ENCODE measurements around the gene SIGLEC8. TPM values are rescaled to one million over a fixed set of nuclear protein-coding genes. Genes with fewer than 3 reads are reported as not detected.

Gene SIGLEC8
- total and polyA plus RNA-seq, 10 of the 15 experiments (the other 5 are each of a cell fraction or from before 2014, with no cell fraction given) = not detected

DNA sequence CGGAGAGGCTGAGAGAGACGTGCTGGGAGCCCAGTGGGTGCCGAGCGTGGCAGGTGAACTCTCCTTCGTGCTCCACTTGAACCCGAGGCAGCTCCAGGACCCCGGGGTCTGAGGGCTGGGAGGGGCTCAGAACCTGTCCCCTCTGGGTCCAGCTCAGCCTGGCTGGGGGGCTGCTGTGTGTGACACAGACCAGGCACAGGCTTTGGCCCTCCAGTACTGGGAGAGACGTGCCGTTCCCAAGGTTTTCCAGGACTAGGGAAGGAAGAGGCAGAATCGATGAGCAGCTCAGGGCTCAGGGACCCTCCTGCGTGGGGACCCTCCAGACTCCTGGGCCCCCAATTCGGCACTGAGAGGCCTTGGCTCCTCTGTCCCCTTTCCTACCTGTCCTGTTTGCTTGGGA lies 43.1 kb downstream of the SIGLEC8 start:
- Histone ChIP-seq H3K9me3 (replicated peaks; ENCODE audit: control insufficient read depth, insufficient read depth, low read length) (no peaks in the 10 kb centered on the region), H3K4me2 (ENCODE audit: control insufficient read depth, insufficient read depth) (no peak overlapping the region), H3K4me3 (no peak overlapping the region), H3K27me3 (replicated peaks in 1 of 2; ENCODE audit: control insufficient read depth in 2 of 2, insufficient read depth in 2 of 2, low read length in 1 of 2) (no peaks in the 10 kb centered on the region), H3K27ac (ENCODE audit: control insufficient read depth, insufficient read depth) (no peak overlapping the region), H3K4me1 (ENCODE audit: control insufficient read depth, insufficient read depth, low read length) (peaks cover 16% of the 10 kb centered on the region), H3K9ac (ENCODE audit: control insufficient read depth, insufficient read depth, low read length) (no peak overlapping the region), H3K36me3 (ENCODE audit: control insufficient read depth in 2 of 2, insufficient read depth in 2 of 2, low read length in 1 of 2) (no peaks in the 10 kb centered on the region), H3K79me2 (ENCODE audit: control insufficient read depth, insufficient read depth, low read length) (no peaks in the 10 kb centered on the region), H2AFZ (ENCODE audit: control insufficient read depth, low read depth, low read length) (no peak overlapping the region), H4K20me1 (ENCODE audit: control insufficient read depth, insufficient read depth) (no peaks in the 10 kb centered on the region)
- no TSS peak for BruUV-seq (replicated peaks)
- intact Hi-C loops (cut with micrococcal nuclease; ENCODE audit: unreplicated experiment) (no loop called here), in situ Hi-C loops (cut with MboI) (no loop called here)
- FAIRE-seq (no peak), ATAC-seq (no peak), DNase-seq (ENCODE audit: low read depth, low spot score) (no peak)
- TF ChIP-seq, protein P1, sequence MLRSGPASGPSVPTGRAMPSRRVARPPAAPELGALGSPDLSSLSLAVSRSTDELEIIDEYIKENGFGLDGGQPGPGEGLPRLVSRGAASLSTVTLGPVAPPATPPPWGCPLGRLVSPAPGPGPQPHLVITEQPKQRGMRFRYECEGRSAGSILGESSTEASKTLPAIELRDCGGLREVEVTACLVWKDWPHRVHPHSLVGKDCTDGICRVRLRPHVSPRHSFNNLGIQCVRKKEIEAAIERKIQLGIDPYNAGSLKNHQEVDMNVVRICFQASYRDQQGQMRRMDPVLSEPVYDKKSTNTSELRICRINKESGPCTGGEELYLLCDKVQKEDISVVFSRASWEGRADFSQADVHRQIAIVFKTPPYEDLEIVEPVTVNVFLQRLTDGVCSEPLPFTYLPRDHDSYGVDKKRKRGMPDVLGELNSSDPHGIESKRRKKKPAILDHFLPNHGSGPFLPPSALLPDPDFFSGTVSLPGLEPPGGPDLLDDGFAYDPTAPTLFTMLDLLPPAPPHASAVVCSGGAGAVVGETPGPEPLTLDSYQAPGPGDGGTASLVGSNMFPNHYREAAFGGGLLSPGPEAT (IDR thresholded peaks at IDR 0.05; ENCODE audit: low read depth) = no peak
- TF ChIP-seq BHLHE40 (IDR thresholded peaks at IDR 0.05; ENCODE audit: borderline replicate concordance in 1 of 2, low read depth in 2 of 2, low read length in 1 of 2) (no peak), RBBP5 (conservative IDR thresholded peaks at IDR 0.05) (no peak), MXI1 (IDR thresholded peaks at IDR 0.05; ENCODE audit: low read depth, low read length) (no peak), RFX5 (IDR thresholded peaks at IDR 0.05; ENCODE audit: low read depth, low read length) (no peak), HCFC1 (IDR thresholded peaks at IDR 0.05; ENCODE audit: low read length) (no peak), FOS (IDR thresholded peaks at IDR 0.05; ENCODE audit: borderline replicate concordance, extremely low read depth, insufficient read length) (no peak), NFYB (IDR thresholded peaks at IDR 0.05; ENCODE audit: insufficient read depth, low read depth, low read length) (no peak)
- SMC1A ChIA-PET (ENCODE audit: uncharacterized antibody, unreplicated experiment) = no interaction called here
- POLR2A ChIA-PET = interaction anchor here (0.6 kb wide), 1 partner anchor 10 kb away, joined by 3 read pairs; no protein-coding TSS in a partner anchor
- RAD21 ChIA-PET (ENCODE audit: unreplicated experiment) = no interaction called here
- WGBS (ENCODE audit: insufficient coverage, insufficient replicate concordance, low lambda C conversion rate, missing lambda C conversion rate) = 78% methylated on average over 12 of the region's 12 CpGs
- CTCF ChIA-PET = interaction anchor here (0.6 to 9.7 kb wide), 2 partner anchors 18 to 24 kb away, joined by 3 to 142 read pairs; no protein-coding TSS in a partner anchor
